ENCODE data around the gene SCAND1.
"Not testable (repeated sequence)": the region's sequence is repeated elsewhere in the genome, so short reads cannot be mapped to it uniquely, and the experiment has no call there.

SCAND1 gene

GRCh38 chr20:35956616-35957015 is 2.3 kb upstream of the SCAND1 start:
- no peak for DNase-seq

GRCh38 chr20:35954907-35955251 is 577 bp upstream of the SCAND1 start:
- DNase-seq, result peak; percentile 5

- DNase-seq, result peak; percentile 36
Measured at GRCh38 chr20:35953387-35954199, 709 bp downstream of the SCAND1 start.

GRCh38 chr20:35952480-35953386 is 1.6 kb downstream of the SCAND1 start:
- no peak for DNase-seq

GRCh38 chr20:35952080-35952479 is 2.2 kb downstream of the SCAND1 start:
- DNase-seq, result not testable (repeated sequence)

GRCh38 chr20:35950093-35950492 is 4.2 kb downstream of the SCAND1 start:
- no peak for DNase-seq

- no peak for DNase-seq
Measured at GRCh38 chr20:35947907-35948306, 6.4 kb downstream of the SCAND1 start.

- no peak for DNase-seq
Measured at GRCh38 chr20:35947489-35947888, 6.8 kb downstream of the SCAND1 start.

GRCh38 chr20:35942243-35942642 is 12.1 kb downstream of the SCAND1 start:
- DNase-seq, result no peak

- no peak for DNase-seq
Measured at GRCh38 chr20:35941620-35942019, 12.7 kb downstream of the SCAND1 start.

- DNase-seq, result no peak
Measured at GRCh38 chr20:35939264-35939663, 15.0 kb downstream of the SCAND1 start.

GRCh38 chr20:35934050-35934449 is 20.3 kb downstream of the SCAND1 start:
- DNase-seq, result no peak

- DNase-seq, result no peak
Measured at GRCh38 chr20:35929301-35929700, 25.0 kb downstream of the SCAND1 start.

- no peak for DNase-seq
Measured at GRCh38 chr20:35920523-35920922, 33.8 kb downstream of the SCAND1 start.

GRCh38 chr20:35918021-35918420 is 36.3 kb downstream of the SCAND1 start:
- DNase-seq, result no peak

- no peak for DNase-seq
Measured at GRCh38 chr20:35917077-35917476, 37.2 kb downstream of the SCAND1 start.

GRCh38 chr20:35912881-35913280 is 41.4 kb downstream of the SCAND1 start:
- no peak for DNase-seq

GRCh38 chr20:35910254-35910653 is 44.0 kb downstream of the SCAND1 start:
- DNase-seq, result no peak

- no peak for DNase-seq
Measured at GRCh38 chr20:35909796-35910195, 44.5 kb downstream of the SCAND1 start.

GRCh38 chr20:35909176-35909575 is 45.1 kb downstream of the SCAND1 start:
- no peak for DNase-seq

GRCh38 chr20:35908007-35908406 is 46.3 kb downstream of the SCAND1 start:
- DNase-seq, result no peak

- DNase-seq, result no peak
Measured at GRCh38 chr20:35907017-35907701, 47.1 kb downstream of the SCAND1 start.

- DNase-seq, result no peak
Measured at GRCh38 chr20:35904982-35905663, 49.2 kb downstream of the SCAND1 start.
